CD4-positive, alpha-beta T cell treated with Interleukin-1 beta for 1 hour (primary cell): ENCODE results near the gene CCDC33.

Experiments used
- DNase-seq, 2 donors: peaks; one replicate each; pipeline ENCODE4 v3.0.0-alpha.2; 2020 to 2022

The CCDC33 gene

GRCh38 chr15:74369084-74369745 is 133.1 kb downstream of the CCDC33 start:
- no peak for DNase-seq

GRCh38 chr15:74369756-74370155 is 133.6 kb downstream of the CCDC33 start:
- no peak for DNase-seq

- no peak for DNase-seq
These were observed 134.3 kb downstream of the CCDC33 start for GRCh38 chr15:74370471-74370870.

- DNase-seq = no peak
These were observed 137.0 kb downstream of the CCDC33 start for GRCh38 chr15:74373056-74373650.

- DNase-seq = peak; percentile 95
These were observed 137.9 kb downstream of the CCDC33 start for GRCh38 chr15:74373731-74374647.

GRCh38 chr15:74374648-74375302 is 138.6 kb downstream of the CCDC33 start:
- no peak for DNase-seq

GRCh38 chr15:74375303-74375693 is 139.2 kb downstream of the CCDC33 start:
- DNase-seq = peak; percentile 81 to 87

GRCh38 chr15:74376226-74376625 is 140.1 kb downstream of the CCDC33 start:
- no peak for DNase-seq

GRCh38 chr15:74376825-74377581 is 140.9 kb downstream of the CCDC33 start:
- no peak for DNase-seq

GRCh38 chr15:74377831-74378766 is 142.0 kb downstream of the CCDC33 start:
- DNase-seq = no peak

GRCh38 chr15:74378848-74379247 is 142.7 kb downstream of the CCDC33 start:
- peak in 1 of 2 donors; percentile 25 for DNase-seq

GRCh38 chr15:74380361-74381189 is 144.4 kb downstream of the CCDC33 start:
- no peak for DNase-seq

- no peak for DNase-seq
These were observed 145.0 kb downstream of the CCDC33 start for GRCh38 chr15:74381190-74381453.

GRCh38 chr15:74381481-74381880 is 145.4 kb downstream of the CCDC33 start:
- no peak for DNase-seq

GRCh38 chr15:74382004-74382816 is 146.1 kb downstream of the CCDC33 start:
- peak; percentile 78 to 79 for DNase-seq

- no peak for DNase-seq
These were observed 147.2 kb downstream of the CCDC33 start for GRCh38 chr15:74383286-74383685.

GRCh38 chr15:74383695-74384565 is 147.8 kb downstream of the CCDC33 start:
- DNase-seq = peak; percentile 43 to 84

- DNase-seq = no peak
These were observed 148.4 kb downstream of the CCDC33 start for GRCh38 chr15:74384566-74384880.
